SK-N-SH treated with all-trans-retinoic acid at 6 μM for 48 hours (cell line): ENCODE data around the gene PRKAG3.

Experiments used
- ATAC-seq: fragments of 200-7000 bp; cut with Tn5 transposase; 3 replicates; pipeline ENCODE4 v1.9.1; 2020; ENCODE audit warnings: mild to moderate bottlenecking, moderate library complexity
- ARNTL ChIP-seq: fragments of 450-650 bp; formaldehyde crosslinking; IDR thresholded peaks from 2 replicates; pipeline ENCODE4 v1.5.0; 2020; ENCODE audit warnings: low read depth, mild to moderate bottlenecking, moderate library complexity, borderline replicate concordance
- BACH2 ChIP-seq: fragments of 250-450 bp; sonication (Bioruptor Pico); IDR thresholded peaks from 2 replicates; pipeline ENCODE4 v1.9.0; 2021; ENCODE audit warnings: mild to moderate bottlenecking, borderline replicate concordance
- CSDC2 ChIP-seq: fragments of 250-450 bp; sonication (Bioruptor Pico); IDR thresholded peaks from 2 replicates; pipeline ENCODE4 v1.5.0; 2020; ENCODE audit warnings: mild to moderate bottlenecking, moderate library complexity
- GLIS3 ChIP-seq: fragments of 250-450 bp; sonication (Bioruptor Pico); IDR thresholded peaks from 2 replicates; pipeline ENCODE4 v1.5.0; 2020; ENCODE audit warnings: mild to moderate bottlenecking, moderate library complexity
- ISL1 ChIP-seq: fragments of 250-450 bp; sonication (Bioruptor Pico); IDR thresholded peaks from 2 replicates; pipeline ENCODE4 v2.1.2; 2022; ENCODE audit warnings: mild to moderate bottlenecking, moderate library complexity
- OSR1 ChIP-seq: fragments of 250-450 bp; sonication (Bioruptor Pico); IDR thresholded peaks from 2 replicates; pipeline ENCODE4 v1.8.0; 2022; ENCODE audit warnings: moderate library complexity, mild to moderate bottlenecking, inconsistent platforms
- PATZ1 ChIP-seq: fragments of 250-450 bp; sonication (Bioruptor Pico); IDR thresholded peaks from 2 replicates; pipeline ENCODE4 v1.8.0; 2020; ENCODE audit warnings: mild to moderate bottlenecking, moderate library complexity, borderline replicate concordance
- PPARA ChIP-seq: fragments of 250-450 bp; sonication (Bioruptor Pico); IDR thresholded peaks from 2 replicates; pipeline ENCODE4 v1.5.0; 2020; ENCODE audit warnings: mild to moderate bottlenecking, borderline replicate concordance
- RARB ChIP-seq: fragments of 250-450 bp; sonication (Bioruptor Pico); IDR thresholded peaks from 2 replicates; pipeline ENCODE4 v1.8.0; 2021; ENCODE audit warnings: mild to moderate bottlenecking, moderate library complexity
- SNAI2 ChIP-seq: fragments of 250-450 bp; sonication (Bioruptor Pico); IDR thresholded peaks from 2 replicates; pipeline ENCODE4 v1.5.0; 2020; ENCODE audit warnings: mild to moderate bottlenecking, moderate library complexity
- TCF4 ChIP-seq: fragments of 250-450 bp; sonication (Bioruptor Pico); IDR thresholded peaks from 2 replicates; pipeline ENCODE4 v1.8.0; 2021; ENCODE audit warnings: mild to moderate bottlenecking, moderate library complexity, borderline replicate concordance
- ZC3H10 ChIP-seq: fragments of 250-450 bp; sonication (Bioruptor Pico); IDR thresholded peaks from 2 replicates; pipeline ENCODE4 v1.5.1; 2021; ENCODE audit warnings: mild to moderate bottlenecking, moderate library complexity
- ZFP3 ChIP-seq: fragments of 250-450 bp; sonication (Bioruptor Pico); IDR thresholded peaks from 2 replicates; pipeline ENCODE4 v1.5.0; 2020; ENCODE audit warnings: mild to moderate bottlenecking, moderate library complexity
- ZFP30 ChIP-seq: fragments of 450-650 bp; formaldehyde crosslinking; IDR thresholded peaks from 2 replicates; pipeline ENCODE4 v1.5.0; 2022; ENCODE audit warnings: mild to moderate bottlenecking, moderate library complexity
- ZNF70 ChIP-seq: fragments of 450-650 bp; formaldehyde crosslinking; IDR thresholded peaks from 2 replicates; pipeline ENCODE4 v1.5.0; 2020; ENCODE audit warnings: mild to moderate bottlenecking, moderate library complexity
- ZNF8 ChIP-seq: fragments of 450-650 bp; formaldehyde crosslinking; IDR thresholded peaks from 2 replicates; pipeline ENCODE4 v1.5.0; 2020; ENCODE audit warnings: mild to moderate bottlenecking, moderate library complexity
- TF ChIP-seq, protein P1 (sequence below): fragments of 250-450 bp; sonication (Bioruptor Pico); IDR thresholded peaks from 2 replicates; pipeline ENCODE4 v1.8.0; 2021; ENCODE audit warnings: low read depth, mild to moderate bottlenecking, moderate library complexity, borderline replicate concordance
- TF ChIP-seq, protein P2 (sequence below): fragments of 250-450 bp; sonication (Bioruptor Pico); IDR thresholded peaks from 2 replicates; pipeline ENCODE4 v1.5.1; 2020; ENCODE audit warnings: low read depth, mild to moderate bottlenecking, moderate library complexity
- TF ChIP-seq, protein P3 (sequence below): fragments of 250-450 bp; sonication (Bioruptor Pico); IDR thresholded peaks from 2 replicates; pipeline ENCODE4 v1.5.1; 2021; ENCODE audit warnings: mild to moderate bottlenecking, moderate library complexity

The PRKAG3 gene

DNA sequence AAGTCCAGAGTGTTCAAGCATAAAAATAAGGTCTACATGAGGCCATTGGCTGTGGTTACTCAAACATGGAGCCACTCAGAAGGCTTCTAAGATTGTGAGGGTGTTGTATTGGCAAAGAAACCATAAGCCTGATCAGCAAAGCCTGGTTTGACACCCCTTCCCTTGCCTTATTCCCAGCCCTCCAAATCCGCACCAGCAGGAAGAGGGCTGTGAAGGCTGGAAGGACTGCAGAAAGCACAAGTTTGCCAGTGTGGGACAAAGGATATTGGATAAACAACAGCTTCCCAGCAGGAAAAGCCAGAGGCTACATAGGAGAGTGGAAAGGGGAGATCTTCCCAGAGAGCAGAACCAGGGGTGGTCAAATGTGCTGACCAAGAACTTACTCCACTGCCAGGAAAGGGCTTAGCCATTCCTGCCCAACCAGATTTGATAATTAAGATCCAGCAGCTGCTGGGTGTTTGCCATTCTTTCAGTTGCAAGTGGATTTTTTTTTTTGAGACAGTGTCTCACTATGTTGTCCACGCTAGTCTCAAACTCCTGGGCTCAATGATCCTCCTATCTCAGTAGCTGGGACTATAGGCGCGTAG lies 1.5 kb upstream of the PRKAG3 start (continued):
- no peak for TF ChIP-seq PATZ1 (CRISPR knock-in tag)
- TF ChIP-seq ISL1 (CRISPR knock-in tag), result no peak
- TF ChIP-seq ZNF8 (CRISPR knock-in tag), result no peak

GRCh38 chr2:218832520-218832919 lies 917 bp upstream of the PRKAG3 start:
- no peak for TF ChIP-seq ISL1 (CRISPR knock-in tag)
- TF ChIP-seq, protein P1, sequence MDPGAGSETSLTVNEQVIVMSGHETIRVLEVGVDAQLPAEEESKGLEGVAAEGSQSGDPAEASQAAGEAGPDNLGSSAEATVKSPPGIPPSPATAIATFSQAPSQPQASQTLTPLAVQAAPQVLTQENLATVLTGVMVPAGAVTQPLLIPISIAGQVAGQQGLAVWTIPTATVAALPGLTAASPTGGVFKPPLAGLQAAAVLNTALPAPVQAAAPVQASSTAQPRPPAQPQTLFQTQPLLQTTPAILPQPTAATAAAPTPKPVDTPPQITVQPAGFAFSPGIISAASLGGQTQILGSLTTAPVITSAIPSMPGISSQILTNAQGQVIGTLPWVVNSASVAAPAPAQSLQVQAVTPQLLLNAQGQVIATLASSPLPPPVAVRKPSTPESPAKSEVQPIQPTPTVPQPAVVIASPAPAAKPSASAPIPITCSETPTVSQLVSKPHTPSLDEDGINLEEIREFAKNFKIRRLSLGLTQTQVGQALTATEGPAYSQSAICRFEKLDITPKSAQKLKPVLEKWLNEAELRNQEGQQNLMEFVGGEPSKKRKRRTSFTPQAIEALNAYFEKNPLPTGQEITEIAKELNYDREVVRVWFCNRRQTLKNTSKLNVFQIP (CRISPR knock-in tag), result no peak
- TF ChIP-seq ARNTL (CRISPR knock-in tag), result no peak
- no peak for TF ChIP-seq RARB (CRISPR knock-in tag)
- no peak for TF ChIP-seq CSDC2
- no peak for TF ChIP-seq GLIS3
- TF ChIP-seq PPARA (CRISPR knock-in tag), result no peak
- no peak for TF ChIP-seq BACH2 (CRISPR knock-in tag)

GRCh38 chr2:218832081-218832480 lies 478 bp upstream of the PRKAG3 start:
- no peak for ATAC-seq
- TF ChIP-seq OSR1, result no peak
- TF ChIP-seq, protein P1 (CRISPR knock-in tag), result no peak
- no peak for TF ChIP-seq GLIS3
- TF ChIP-seq, protein P2, sequence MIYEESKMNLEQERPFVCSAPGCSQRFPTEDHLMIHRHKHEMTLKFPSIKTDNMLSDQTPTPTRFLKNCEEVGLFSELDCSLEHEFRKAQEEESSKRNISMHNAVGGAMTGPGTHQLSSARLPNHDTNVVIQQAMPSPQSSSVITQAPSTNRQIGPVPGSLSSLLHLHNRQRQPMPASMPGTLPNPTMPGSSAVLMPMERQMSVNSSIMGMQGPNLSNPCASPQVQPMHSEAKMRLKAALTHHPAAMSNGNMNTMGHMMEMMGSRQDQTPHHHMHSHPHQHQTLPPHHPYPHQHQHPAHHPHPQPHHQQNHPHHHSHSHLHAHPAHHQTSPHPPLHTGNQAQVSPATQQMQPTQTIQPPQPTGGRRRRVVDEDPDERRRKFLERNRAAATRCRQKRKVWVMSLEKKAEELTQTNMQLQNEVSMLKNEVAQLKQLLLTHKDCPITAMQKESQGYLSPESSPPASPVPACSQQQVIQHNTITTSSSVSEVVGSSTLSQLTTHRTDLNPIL (CRISPR knock-in tag), result no peak
- TF ChIP-seq TCF4 (CRISPR knock-in tag), result no peak
- no peak for TF ChIP-seq BACH2 (CRISPR knock-in tag)
- TF ChIP-seq PATZ1 (CRISPR knock-in tag), result no peak
- TF ChIP-seq ZFP3 (CRISPR knock-in tag), result no peak
- no peak for TF ChIP-seq ZFP30 (CRISPR knock-in tag)
- TF ChIP-seq ZNF70, result no peak
- TF ChIP-seq RARB (CRISPR knock-in tag), result no peak
- TF ChIP-seq SNAI2 (CRISPR knock-in tag), result no peak
- TF ChIP-seq ISL1 (CRISPR knock-in tag), result no peak
- no peak for TF ChIP-seq ZC3H10
- TF ChIP-seq, protein P3, sequence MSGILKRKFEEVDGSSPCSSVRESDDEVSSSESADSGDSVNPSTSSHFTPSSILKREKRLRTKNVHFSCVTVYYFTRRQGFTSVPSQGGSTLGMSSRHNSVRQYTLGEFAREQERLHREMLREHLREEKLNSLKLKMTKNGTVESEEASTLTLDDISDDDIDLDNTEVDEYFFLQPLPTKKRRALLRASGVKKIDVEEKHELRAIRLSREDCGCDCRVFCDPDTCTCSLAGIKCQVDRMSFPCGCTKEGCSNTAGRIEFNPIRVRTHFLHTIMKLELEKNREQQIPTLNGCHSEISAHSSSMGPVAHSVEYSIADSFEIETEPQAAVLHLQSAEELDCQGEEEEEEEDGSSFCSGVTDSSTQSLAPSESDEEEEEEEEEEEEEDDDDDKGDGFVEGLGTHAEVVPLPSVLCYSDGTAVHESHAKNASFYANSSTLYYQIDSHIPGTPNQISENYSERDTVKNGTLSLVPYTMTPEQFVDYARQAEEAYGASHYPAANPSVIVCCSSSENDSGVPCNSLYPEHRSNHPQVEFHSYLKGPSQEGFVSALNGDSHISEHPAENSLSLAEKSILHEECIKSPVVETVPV (CRISPR knock-in tag), result no peak

More at GRCh38 chr2:218832520-218832919, 917 bp upstream of the PRKAG3 start:
- peak; percentile 43; the same call in 1 of the 3 replicates for ATAC-seq
